Lung (tissue), 12 donors: Measurements from ENCODE around the gene GRM4. TPM values are rescaled to one million over a fixed set of nuclear protein-coding genes. Genes with fewer than 3 reads are reported as not detected.

ENCODE experiments used
- ATAC-seq: fragments of 200-7000 bp; cut with Tn5 transposase; one replicate; pipeline ENCODE4 v1.9.1; 2020; ENCODE audit warnings: moderate number of reproducible peaks; ENCODE audit not compliant: insufficient read depth, low FRiP score
- DNase-seq, 3 donors: peaks; one replicate each; pipeline ENCODE4 v3.0.0-alpha.2; 2013 to 2017
- H3K27ac ChIP-seq, 2 donors: one replicate each; pipeline ENCODE4 v1.5.1; 2013; ENCODE audit warnings: mild to moderate bottlenecking in 2 of 2, moderate library complexity in 2 of 2, control low read depth in 1 of 2, inconsistent platforms in 1 of 2, low read depth in 1 of 2, low read length in 1 of 2
- H3K27me3 ChIP-seq, 3 donors: one replicate each; pipeline ENCODE4 v1.5.1; 2013; ENCODE audit warnings: low read length in 2 of 3; ENCODE audit not compliant: control insufficient read depth in 3 of 3, insufficient read depth in 3 of 3
- H3K36me3 ChIP-seq, 4 donors: one replicate each; pipeline ENCODE4 v1.5.1; 2013; ENCODE audit warnings: low read length in 4 of 4, mild to moderate bottlenecking in 1 of 4, moderate library complexity in 1 of 4; ENCODE audit not compliant: control insufficient read depth in 4 of 4, insufficient read depth in 4 of 4
- H3K4me1 ChIP-seq, 5 donors: one replicate each; pipeline ENCODE4 v1.5.1; 2013; ENCODE audit warnings: low read length in 5 of 5, mild to moderate bottlenecking in 2 of 5, moderate library complexity in 1 of 5; ENCODE audit not compliant: control insufficient read depth in 5 of 5, insufficient read depth in 5 of 5
- H3K4me3 ChIP-seq: one replicate; pipeline ENCODE4 v1.5.1; 2013; ENCODE audit warnings: mild to moderate bottlenecking, control low read depth, moderate library complexity
- H3K9ac ChIP-seq, 2 donors: one replicate each; pipeline ENCODE4 v1.5.1; 2013; ENCODE audit warnings: low read length in 2 of 2, control low read depth in 1 of 2; ENCODE audit not compliant: insufficient read depth in 1 of 2
- H3K9me3 ChIP-seq, 4 donors: one replicate each; pipeline ENCODE4 v1.5.1; 2013; ENCODE audit warnings: low read length in 3 of 4, mild to moderate bottlenecking in 1 of 4, moderate library complexity in 1 of 4; ENCODE audit not compliant: control insufficient read depth in 4 of 4, insufficient read depth in 3 of 4
- CTCF ChIP-seq: IDR thresholded peaks from 2 replicates; pipeline ENCODE4 v1.5.1; 2012; ENCODE audit warnings: mild to moderate bottlenecking; ENCODE audit errors: control extremely low read depth, extremely low read depth
- WGBS, 2 donors: extraction: QIAGEN DNeasy Blood & Tissue Kit; methylation state at CpG; one replicate each; pipeline ENCODE4 v1.1.7; 2013; 5-methylcytosine and 5-hydroxymethylcytosine counted together
- polyA plus RNA-seq, 2 donors: library from polyadenylated mRNA; stranded (reverse); fragments of 200-250 nt; gene quantifications; one replicate each; pipeline ENCODE4 v1.2.1, GENCODE V29; 2013
- total RNA-seq, 2 donors: library from RNA; depleted of rRNA in 1 of 2; stranded (reverse); fragments of >200 nt in 1 of 2; gene quantifications; one replicate each; pipeline ENCODE4 v1.2.1, GENCODE V29; 2014 to 2021
- donor health status: control.
- donor health status: control.
- donor health status: Bipolar disorder and iron deficiency.
- donor health status: healthy.
- donor health status: DM: yes; HTN: yes; CAD: no.

Gene GRM4
- total and polyA plus RNA-seq, 4 donors = 0.02 to 0.34 (median 0.09) TPM

DNA sequence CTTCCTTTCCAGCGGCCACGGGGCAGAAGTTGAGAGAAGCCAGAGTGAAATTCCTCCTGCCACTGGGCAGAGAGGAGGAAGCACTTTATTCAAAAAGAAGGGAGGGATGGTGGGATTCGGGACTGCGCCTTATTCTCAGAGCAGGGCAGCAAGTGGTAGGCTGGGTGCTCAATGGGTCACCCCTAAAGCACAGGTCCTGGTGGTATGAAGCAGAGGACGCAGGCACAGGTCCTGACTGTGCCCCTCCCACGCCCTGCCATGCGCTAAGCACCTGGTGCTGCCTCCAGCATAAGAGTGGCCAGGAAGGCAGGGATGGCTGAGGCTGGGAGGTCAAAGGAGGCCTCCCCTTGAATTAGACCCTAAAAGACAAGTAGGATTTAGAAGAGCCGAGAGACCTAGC is 4.9 kb upstream of the GRM4 start:
- no peak overlapping the region for H3K9ac ChIP-seq
- no peak for TF ChIP-seq CTCF
- no peak overlapping the region for H3K4me3 ChIP-seq
- DNase-seq = no peak
- H3K27ac ChIP-seq = no peak overlapping the region
- peaks cover 5 to 50% (median 17%) of the 10 kb centered on the region in 3 donors for H3K27me3 ChIP-seq
- peaks cover 0 to 13% (median 2%) of the 10 kb centered on the region in 5 donors for H3K4me1 ChIP-seq
- ATAC-seq = no peak
- WGBS, 2 donors = 55 to 61% methylated on average over 8 of the region's 8 CpGs
- no peaks in the 10 kb centered on the region for H3K9me3 ChIP-seq
- no peaks in the 10 kb centered on the region for H3K36me3 ChIP-seq

- no peaks in the 10 kb centered on the region for H3K36me3 ChIP-seq
- H3K9ac ChIP-seq = no peak overlapping the region
- WGBS, 2 donors = 80 to 88% methylated on average over 4 of the region's 4 CpGs
- H3K9me3 ChIP-seq = no peaks in the 10 kb centered on the region
- peaks cover 0 to 15% (median 2%) of the 10 kb centered on the region in 5 donors for H3K4me1 ChIP-seq
- H3K27me3 ChIP-seq = peaks cover 10 to 52% (median 17%) of the 10 kb centered on the region in 3 donors
- no peak for TF ChIP-seq CTCF
- no peak for DNase-seq
- no peak overlapping the region for H3K27ac ChIP-seq
- H3K4me3 ChIP-seq = no peak overlapping the region
- ATAC-seq = no peak
These were observed 4.0 kb upstream of the GRM4 start for GRCh38 chr6:34149831-34150400.

DNA sequence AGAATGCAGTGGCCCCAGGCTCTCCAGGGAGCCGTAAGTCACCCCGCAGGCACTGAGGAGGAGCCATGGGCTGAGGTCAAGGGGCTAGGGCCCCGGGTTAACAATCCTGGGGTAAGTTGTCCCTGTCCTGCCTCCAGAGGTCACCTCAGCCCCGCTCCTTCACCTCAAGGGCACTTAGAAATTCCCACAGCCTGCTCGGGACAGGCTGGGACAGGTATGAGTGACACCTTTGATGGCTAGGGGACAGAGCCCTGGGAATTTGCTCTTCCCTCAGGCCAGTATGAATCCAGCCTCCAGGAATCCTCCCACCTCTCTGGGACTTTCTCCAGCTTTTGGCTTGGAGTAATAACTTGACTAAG is 3.5 kb upstream of the GRM4 start:
- Histone ChIP-seq H3K4me3 (no peak overlapping the region), H3K27me3 (peaks cover 10 to 51% (median 16%) of the 10 kb centered on the region in 3 donors), H3K9me3 (no peaks in the 10 kb centered on the region), H3K27ac (no peak overlapping the region), H3K9ac (no peak overlapping the region), H3K36me3 (no peaks in the 10 kb centered on the region), H3K4me1 (peaks cover 2 to 17% (median 4%) of the 10 kb centered on the region in 5 donors)
- TF ChIP-seq CTCF = no peak
- no peak for ATAC-seq
- no peak for DNase-seq
- 47 to 54% methylated on average over 5 of the region's 5 CpGs for WGBS, 2 donors
